GM12865 (cell line): Measurements from ENCODE around the gene PDCD2L.

ENCODE experiments used
- DNase-seq: peaks from one replicate; pipeline ENCODE4 v3.0.0; 2010; ENCODE audit warnings: low read depth
- H3K4me3 ChIP-seq: 2 replicates; pipeline ENCODE4 v1.5.1; 2011; ENCODE audit warnings: mild to moderate bottlenecking, low read depth, low read length, control low read depth
- TF ChIP-seq, protein P1 (sequence below): IDR thresholded peaks from 2 replicates; pipeline ENCODE4 v1.5.1; 2011; ENCODE audit warnings: low read length, control low read depth, low read depth, inconsistent platforms; ENCODE audit not compliant: insufficient read depth; ENCODE audit errors: missing control alignments

PDCD2L gene

DNA sequence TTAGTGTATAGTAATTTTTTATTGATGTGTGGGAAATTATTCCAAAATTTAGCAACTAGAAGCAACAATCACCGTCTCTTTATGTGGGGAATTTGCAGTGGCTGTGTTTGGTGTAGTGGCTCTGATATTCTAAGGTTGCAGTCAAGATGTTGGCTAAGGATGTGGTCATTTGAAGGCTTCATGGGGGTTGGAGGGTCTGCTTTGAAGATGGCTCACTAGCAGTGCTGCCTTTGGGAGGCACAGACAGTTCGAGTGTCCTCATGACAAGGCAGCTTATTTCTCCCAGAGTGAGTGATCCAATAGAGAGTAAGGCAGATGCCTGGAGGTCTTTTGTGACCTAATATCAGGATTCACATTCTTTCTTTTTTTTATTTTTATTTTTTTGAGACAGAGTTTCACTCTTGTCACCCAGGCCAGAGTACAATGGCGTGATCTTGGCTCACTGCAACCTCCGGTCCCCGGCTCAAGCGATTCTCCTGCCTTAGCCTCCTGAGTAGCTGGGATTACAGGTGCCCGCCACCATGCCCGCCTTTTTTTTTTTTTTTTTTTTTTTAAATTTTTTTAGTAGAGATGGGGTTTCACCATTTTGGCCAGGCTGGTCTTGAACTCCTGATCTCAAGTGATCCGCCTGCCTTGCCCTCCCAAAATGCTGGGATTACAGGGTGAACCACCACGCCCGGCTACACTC is 30.5 kb upstream of the PDCD2L start:
- TF ChIP-seq, protein P1, sequence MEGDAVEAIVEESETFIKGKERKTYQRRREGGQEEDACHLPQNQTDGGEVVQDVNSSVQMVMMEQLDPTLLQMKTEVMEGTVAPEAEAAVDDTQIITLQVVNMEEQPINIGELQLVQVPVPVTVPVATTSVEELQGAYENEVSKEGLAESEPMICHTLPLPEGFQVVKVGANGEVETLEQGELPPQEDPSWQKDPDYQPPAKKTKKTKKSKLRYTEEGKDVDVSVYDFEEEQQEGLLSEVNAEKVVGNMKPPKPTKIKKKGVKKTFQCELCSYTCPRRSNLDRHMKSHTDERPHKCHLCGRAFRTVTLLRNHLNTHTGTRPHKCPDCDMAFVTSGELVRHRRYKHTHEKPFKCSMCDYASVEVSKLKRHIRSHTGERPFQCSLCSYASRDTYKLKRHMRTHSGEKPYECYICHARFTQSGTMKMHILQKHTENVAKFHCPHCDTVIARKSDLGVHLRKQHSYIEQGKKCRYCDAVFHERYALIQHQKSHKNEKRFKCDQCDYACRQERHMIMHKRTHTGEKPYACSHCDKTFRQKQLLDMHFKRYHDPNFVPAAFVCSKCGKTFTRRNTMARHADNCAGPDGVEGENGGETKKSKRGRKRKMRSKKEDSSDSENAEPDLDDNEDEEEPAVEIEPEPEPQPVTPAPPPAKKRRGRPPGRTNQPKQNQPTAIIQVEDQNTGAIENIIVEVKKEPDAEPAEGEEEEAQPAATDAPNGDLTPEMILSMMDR: no peak
- no peak overlapping the region for H3K4me3 ChIP-seq
- no peak for DNase-seq

DNA sequence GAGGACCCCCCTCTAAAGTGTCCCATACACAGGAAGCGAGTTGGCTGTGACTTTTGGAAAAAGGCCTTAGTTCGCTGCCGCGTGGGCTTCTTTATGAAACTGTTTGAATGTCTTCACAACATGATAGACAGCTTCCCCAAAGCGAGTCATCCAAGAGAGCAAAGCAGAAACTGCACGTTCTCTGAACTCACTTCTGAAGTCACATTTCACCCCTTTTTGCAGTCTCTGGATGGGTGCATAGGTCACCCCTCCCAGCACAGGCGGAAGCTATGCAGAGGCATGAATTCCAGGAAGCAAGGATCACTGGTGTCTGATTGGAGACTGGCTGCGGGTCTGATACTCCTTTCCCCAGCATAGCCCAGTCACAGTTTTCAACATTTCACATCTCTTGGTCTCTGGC is 28.6 kb upstream of the PDCD2L start:
- TF ChIP-seq, protein P1: no peak
- DNase-seq: no peak
- H3K4me3 ChIP-seq: no peak overlapping the region

DNA sequence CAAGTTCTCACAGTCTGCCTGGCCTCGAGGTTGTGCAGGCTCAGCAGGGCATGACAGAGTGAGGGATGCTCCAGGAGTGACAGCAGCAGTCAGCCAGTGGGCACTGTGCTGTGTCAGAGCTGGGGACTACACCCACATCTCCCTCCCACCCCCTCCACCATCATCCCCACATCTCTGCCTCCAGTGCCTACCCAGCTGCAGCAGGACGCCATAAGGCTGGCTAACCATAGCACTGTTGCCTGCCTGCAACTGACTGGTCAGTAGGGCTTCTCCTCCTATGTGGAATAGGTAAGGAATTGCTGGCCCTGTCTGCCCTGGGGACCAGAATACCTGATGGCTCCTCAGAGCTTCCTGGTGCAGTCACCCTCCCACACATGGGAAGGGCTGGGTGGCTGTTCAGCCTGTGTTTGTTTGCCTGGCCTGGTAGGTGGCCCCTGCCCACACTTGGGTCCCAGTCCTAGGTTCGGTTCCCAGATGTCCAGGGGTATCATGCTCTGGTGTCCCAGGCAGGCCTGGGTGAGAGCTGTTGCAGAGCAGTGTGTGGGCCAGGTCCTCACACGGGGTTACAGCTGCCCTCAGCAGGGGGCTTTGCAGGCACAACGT is 23.5 kb upstream of the PDCD2L start:
- TF ChIP-seq, protein P1: no peak
- no peak overlapping the region for H3K4me3 ChIP-seq
- DNase-seq: no peak

DNA sequence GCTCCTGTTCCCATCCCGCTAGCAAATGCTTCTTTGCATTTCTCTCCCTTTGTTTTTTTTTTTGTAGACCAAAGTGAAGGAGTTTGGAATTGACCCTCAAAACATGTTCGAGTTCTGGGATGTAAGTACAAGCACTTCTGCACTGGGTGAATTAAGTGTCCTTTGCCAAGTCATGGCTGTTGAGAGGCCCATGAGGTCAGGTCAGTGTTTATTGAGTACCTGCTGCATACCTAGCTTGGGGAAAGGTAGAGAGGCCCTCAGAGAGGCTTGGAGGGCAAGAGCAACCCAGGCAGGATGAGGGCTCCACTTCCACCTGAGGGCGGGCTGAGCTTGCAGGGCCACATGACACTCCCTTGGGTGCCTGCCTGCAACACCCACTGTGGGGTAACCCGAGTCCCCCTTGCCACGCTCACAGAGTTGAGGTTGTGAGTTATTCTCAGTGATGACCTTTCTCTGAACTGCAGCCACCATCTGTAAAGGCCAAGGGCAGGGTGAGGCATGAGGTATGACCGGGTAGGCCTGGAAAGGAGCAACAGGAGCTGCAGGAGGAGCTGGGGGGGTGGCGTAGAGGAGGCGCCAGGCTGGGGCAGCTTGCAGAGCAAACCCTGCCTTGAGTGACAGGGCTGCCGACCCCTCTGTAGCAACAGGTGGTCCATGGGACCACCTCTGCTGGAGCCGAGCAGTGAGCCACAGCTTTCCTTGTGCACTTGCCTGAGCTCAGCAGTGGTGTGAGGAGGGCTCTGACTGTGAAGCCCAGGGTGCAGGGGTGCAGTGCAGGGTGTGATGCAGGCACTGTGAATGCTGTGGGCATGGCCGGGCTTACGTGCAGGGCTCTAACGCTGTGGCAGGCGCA is 22.6 kb upstream of the PDCD2L start:
- no peak overlapping the region for H3K4me3 ChIP-seq
- no peak for DNase-seq
- TF ChIP-seq, protein P1: no peak

DNA sequence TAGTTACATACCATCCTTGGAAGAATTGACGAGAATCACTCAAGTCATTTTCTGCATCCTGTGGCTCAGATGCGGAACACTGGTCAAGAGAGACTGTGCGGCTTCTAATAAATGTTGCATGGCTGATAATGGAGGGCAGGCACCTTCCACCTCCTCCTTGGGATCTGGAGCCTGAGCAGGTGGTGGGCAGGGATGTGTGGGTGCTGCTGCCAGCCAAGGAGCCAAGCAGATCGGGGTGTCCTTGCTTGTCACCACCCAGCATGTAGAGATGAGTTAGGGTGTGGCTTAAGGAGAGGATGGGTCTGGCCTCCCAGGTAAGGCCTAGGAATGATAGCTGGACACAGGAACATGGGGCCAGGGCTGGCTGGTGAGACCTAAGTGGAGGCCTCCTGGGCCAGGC is 21.7 kb upstream of the PDCD2L start:
- DNase-seq: no peak
- TF ChIP-seq, protein P1: no peak
- H3K4me3 ChIP-seq: no peak overlapping the region

DNA sequence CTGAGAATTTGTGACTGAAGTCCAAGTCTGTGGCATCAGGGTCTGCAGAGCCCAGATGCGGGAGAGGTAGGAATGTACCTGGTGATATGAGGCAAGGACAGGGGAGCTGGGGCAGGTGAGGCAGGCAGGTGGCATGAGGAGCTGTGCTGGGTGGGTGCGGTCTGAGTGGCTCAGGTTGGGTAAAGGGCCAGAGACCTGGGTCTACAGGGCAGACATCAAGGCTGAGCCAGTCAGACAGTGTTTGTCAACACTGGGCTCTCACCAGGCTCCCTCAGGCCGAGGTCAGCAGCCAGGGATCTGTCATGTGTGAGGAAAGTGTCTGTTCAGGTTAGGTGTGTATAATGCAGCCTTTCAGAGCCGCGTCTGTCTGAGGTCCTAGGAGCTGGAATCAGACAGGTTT is 20.6 kb upstream of the PDCD2L start:
- no peak for DNase-seq
- TF ChIP-seq, protein P1: no peak
- H3K4me3 ChIP-seq: no peak overlapping the region
